OCI-LY1 (cell line): ENCODE data around the gene THUMPD3.

ENCODE experiments used
- CTCF ChIP-seq: fragments of 200-600 bp; sonication (generic), shearing (Covaris generic); IDR thresholded peaks from 2 replicates; pipeline ENCODE4 v1.5.1; 2017; ENCODE audit warnings: mild to moderate bottlenecking, antibody characterized with exemption, low read length, moderate library complexity, mixed read lengths
- EZH2 ChIP-seq: fragments of 200-600 bp; sonication (generic), shearing (Covaris generic); IDR thresholded peaks from 2 replicates; pipeline ENCODE4 v1.8.0; 2017; ENCODE audit warnings: borderline replicate concordance, mixed run types, mild to moderate bottlenecking, antibody characterized with exemption, low read length, moderate library complexity, mixed read lengths

DNA sequence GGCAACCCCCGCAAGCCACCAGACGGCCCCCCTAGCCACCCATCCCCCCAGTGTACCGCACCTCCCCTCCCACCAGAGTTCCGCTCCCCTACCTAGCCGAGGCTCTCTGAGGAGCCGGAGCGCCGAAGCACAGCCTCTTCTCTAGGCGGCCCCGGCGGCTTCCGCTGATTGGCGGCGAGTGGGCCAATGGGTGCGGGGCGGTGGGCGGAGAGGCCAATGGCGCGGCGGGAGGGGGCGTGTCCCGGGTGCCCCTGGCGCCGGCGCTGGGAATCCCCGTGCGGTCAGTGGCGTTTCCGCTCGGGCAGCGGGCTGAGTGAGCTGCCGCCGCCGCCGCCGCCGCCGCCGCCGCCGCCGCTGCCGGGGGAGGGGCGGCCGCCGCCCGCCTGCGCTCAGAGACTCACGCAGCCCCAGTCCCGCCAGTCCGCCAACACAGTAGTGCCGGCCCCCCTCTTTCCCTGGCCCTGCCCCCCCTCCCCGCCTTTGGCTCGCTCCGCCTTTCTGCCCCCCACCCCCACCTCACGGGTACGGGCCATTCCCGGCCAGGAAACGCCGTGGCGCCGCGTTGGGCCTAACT, 34.6 kb downstream of the THUMPD3 start, which contains the start of gene SETD5:
- TF ChIP-seq CTCF, result no peak
- TF ChIP-seq EZH2, result no peak
